Lower leg skin (tissue), 4 donors: ENCODE results near the gene ERGIC2. TPM values are rescaled to one million over a fixed set of nuclear protein-coding genes. Genes with fewer than 3 reads are reported as not detected.

ENCODE experiments used
- DNase-seq, 2 donors: peaks; one replicate each; pipeline ENCODE4 v3.0.0-alpha.2; 2019; ENCODE audit warnings: low spot score in 2 of 2
- H3K4me3 ChIP-seq: fragments of 200-600 bp; sonication (generic); 2 replicates; pipeline ENCODE4 v1.5.1; 2017; ENCODE audit warnings: mild to moderate bottlenecking, low read depth; ENCODE audit not compliant: poor library complexity, severe bottlenecking
- CTCF ChIP-seq, 3 donors: fragments of 450-650 bp; IDR thresholded peaks; one replicate each; pipeline ENCODE4 v1.5.1; 2016; ENCODE audit warnings: antibody characterized with exemption in 3 of 3, mild to moderate bottlenecking in 3 of 3, moderate library complexity in 2 of 3
- POLR2A ChIP-seq, 2 donors: fragments of 450-650 bp; IDR thresholded peaks; one replicate each; pipeline ENCODE4 v1.6.1; 2016 to 2017; ENCODE audit warnings: antibody characterized with exemption in 2 of 2, mild to moderate bottlenecking in 1 of 2, moderate library complexity in 1 of 2
- WGBS, 2 donors: methylation state at CpG; one replicate each; pipeline ENCODE4 v1.1.5; 2018; 5-methylcytosine and 5-hydroxymethylcytosine counted together
- intact Hi-C: fragments of 100-400 bp; cut with DNase I; formaldehyde crosslinking; loops from one replicate; pipeline ENCODE4 v1.15.0; 2023; ENCODE audit warnings: low total_unique reads
- total RNA-seq, 4 donors: library from RNA; depleted of rRNA; stranded (reverse); fragments of >200 nt; gene quantifications; one replicate each; pipeline ENCODE4 v1.1.0, GENCODE V29; 2016

Gene ERGIC2
- total RNA-seq, 4 donors from 2014 or later, result 20.8 to 48.2 (median 38.8) TPM

- TF ChIP-seq POLR2A (IDR thresholded peaks at IDR 0.05) (no peak), CTCF (IDR thresholded peaks at IDR 0.05) (no peak)
- no peak overlapping the region for H3K4me3 ChIP-seq
- no peak for DNase-seq
- WGBS, 2 donors, result 91 to 100% methylated on average over 1 of the region's 1 CpG
- intact Hi-C loops, result no loop called here
Measured at GRCh38 chr12:29337325-29337724, 43.6 kb downstream of the ERGIC2 start.

GRCh38 chr12:29334937-29335336, 46.0 kb downstream of the ERGIC2 start:
- WGBS, 2 donors, result 73 to 79% methylated on average over 2 of the region's 2 CpGs
- intact Hi-C loops, result no loop called here
- DNase-seq, result no peak
- H3K4me3 ChIP-seq, result no peak overlapping the region
- TF ChIP-seq CTCF (IDR thresholded peaks at IDR 0.05), result no peak
- TF ChIP-seq POLR2A (IDR thresholded peaks at IDR 0.05), result no peak

GRCh38 chr12:29333178-29333577, 47.8 kb downstream of the ERGIC2 start:
- WGBS, 2 donors, result 0% methylated on average over 1 of the region's 1 CpG
- H3K4me3 ChIP-seq, result no peak overlapping the region
- TF ChIP-seq POLR2A (IDR thresholded peaks at IDR 0.05), result no peak
- no peak for TF ChIP-seq CTCF (IDR thresholded peaks at IDR 0.05)
- intact Hi-C loops, result no loop called here
- no peak for DNase-seq

GRCh38 chr12:29329411-29329810, 51.6 kb downstream of the ERGIC2 start:
- TF ChIP-seq POLR2A (IDR thresholded peaks at IDR 0.05) (no peak), CTCF (IDR thresholded peaks at IDR 0.05) (no peak)
- no peak for DNase-seq
- intact Hi-C loops, result no loop called here
- WGBS, 2 donors, result 86 to 88% methylated on average over 1 of the region's 1 CpG
- no peak overlapping the region for H3K4me3 ChIP-seq

- TF ChIP-seq CTCF (IDR thresholded peaks at IDR 0.05), result no peak
- no peak for TF ChIP-seq POLR2A (IDR thresholded peaks at IDR 0.05)
- no peak overlapping the region for H3K4me3 ChIP-seq
- intact Hi-C loops, result no loop called here
- 91 to 92% methylated on average over 3 of the region's 3 CpGs for WGBS, 2 donors
- DNase-seq, result no peak
Measured at GRCh38 chr12:29322157-29322556, 58.8 kb downstream of the ERGIC2 start.

- TF ChIP-seq CTCF (IDR thresholded peaks at IDR 0.05) (no peak), POLR2A (IDR thresholded peaks at IDR 0.05) (no peak)
- 91 to 95% methylated on average over 2 of the region's 2 CpGs for WGBS, 2 donors
- DNase-seq, result no peak
- no peak overlapping the region for H3K4me3 ChIP-seq
- intact Hi-C loops, result no loop called here
Measured at GRCh38 chr12:29320295-29321085, 60.5 kb downstream of the ERGIC2 start.
